ENCODE results near the gene CFAP70. TPM values are rescaled to one million over a fixed set of nuclear protein-coding genes. Genes with fewer than 3 reads are reported as not detected.

The CFAP70 gene
- total and polyA plus RNA-seq, 7 donors: 0.46 to 1.8 (median 0.88) TPM; not detected in 1

DNA sequence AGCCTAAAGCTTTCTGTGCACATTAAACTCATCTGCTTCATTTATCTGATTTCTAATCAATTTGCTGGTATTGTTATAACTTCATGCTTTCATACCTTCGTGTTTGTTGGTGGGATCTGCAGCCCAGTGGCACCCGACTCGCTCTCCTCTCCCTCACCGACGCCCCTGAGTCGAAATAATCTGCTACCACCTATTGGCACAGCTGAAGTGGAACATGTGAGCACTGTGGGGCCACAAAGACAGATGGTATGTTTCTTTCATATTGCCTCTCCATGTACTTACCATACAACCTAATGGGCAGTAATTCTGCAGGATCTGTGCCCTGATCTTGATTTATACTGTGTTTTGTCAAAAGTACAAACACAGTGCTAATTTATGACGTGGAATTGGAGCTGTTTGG, 124.0 kb downstream of the CFAP70 start:
- TF ChIP-seq POLR2A (IDR thresholded peaks at IDR 0.05) (no peak), POLR2AphosphoS5 (IDR thresholded peaks at IDR 0.05) (no peak), EP300 (IDR thresholded peaks at IDR 0.05) (no peak)
- TF ChIP-seq, protein P1, sequence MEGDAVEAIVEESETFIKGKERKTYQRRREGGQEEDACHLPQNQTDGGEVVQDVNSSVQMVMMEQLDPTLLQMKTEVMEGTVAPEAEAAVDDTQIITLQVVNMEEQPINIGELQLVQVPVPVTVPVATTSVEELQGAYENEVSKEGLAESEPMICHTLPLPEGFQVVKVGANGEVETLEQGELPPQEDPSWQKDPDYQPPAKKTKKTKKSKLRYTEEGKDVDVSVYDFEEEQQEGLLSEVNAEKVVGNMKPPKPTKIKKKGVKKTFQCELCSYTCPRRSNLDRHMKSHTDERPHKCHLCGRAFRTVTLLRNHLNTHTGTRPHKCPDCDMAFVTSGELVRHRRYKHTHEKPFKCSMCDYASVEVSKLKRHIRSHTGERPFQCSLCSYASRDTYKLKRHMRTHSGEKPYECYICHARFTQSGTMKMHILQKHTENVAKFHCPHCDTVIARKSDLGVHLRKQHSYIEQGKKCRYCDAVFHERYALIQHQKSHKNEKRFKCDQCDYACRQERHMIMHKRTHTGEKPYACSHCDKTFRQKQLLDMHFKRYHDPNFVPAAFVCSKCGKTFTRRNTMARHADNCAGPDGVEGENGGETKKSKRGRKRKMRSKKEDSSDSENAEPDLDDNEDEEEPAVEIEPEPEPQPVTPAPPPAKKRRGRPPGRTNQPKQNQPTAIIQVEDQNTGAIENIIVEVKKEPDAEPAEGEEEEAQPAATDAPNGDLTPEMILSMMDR (IDR thresholded peaks at IDR 0.05): no peak
- no peak overlapping the region for H3K27ac ChIP-seq
- no peaks in the 10 kb centered on the region for H3K4me1 ChIP-seq
- no peak for DNase-seq
- no peaks in the 10 kb centered on the region for H3K9me3 ChIP-seq
- 88% methylated on average over 7 of the region's 7 CpGs for WGBS, 2 donors
- no peak overlapping the region for H3K4me3 ChIP-seq
- no peaks in the 10 kb centered on the region for H3K27me3 ChIP-seq
- intact Hi-C loops (cut with DNase I): no loop called here
- peaks cover 5 to 64% (median 6%) of the 10 kb centered on the region in 4 donors for H3K36me3 ChIP-seq

DNA sequence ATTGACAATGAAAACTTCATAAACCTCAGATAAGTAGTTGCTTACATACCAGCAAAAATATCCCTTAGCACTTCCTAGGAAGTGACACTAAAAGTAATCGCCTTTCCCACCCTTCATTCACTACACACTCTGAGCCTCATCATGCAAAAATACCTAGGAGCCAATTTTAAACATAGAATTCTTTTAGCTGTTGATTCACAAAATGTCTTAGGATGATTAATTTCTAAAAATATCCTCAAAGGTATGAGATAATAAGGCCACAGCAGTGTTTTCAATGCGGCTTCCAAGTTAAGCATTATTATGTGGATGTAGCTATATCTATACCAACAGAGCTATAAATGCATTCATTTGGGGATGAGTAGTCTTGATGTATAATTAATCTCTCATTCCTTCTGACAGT, 124.8 kb downstream of the CFAP70 start:
- peaks cover 0 to 56% (median 5%) of the 10 kb centered on the region in 4 donors for H3K36me3 ChIP-seq
- H3K4me3 ChIP-seq: no peak overlapping the region
- no peak for TF ChIP-seq EP300 (IDR thresholded peaks at IDR 0.05)
- TF ChIP-seq POLR2AphosphoS5 (IDR thresholded peaks at IDR 0.05): no peak
- TF ChIP-seq, protein P1 (IDR thresholded peaks at IDR 0.05): no peak
- TF ChIP-seq POLR2A (IDR thresholded peaks at IDR 0.05): no peak
- no peak overlapping the region for H3K27ac ChIP-seq
- no peaks in the 10 kb centered on the region for H3K4me1 ChIP-seq
- WGBS, 2 donors: 92 to 95% methylated on average over 2 of the region's 2 CpGs
- DNase-seq: no peak
- H3K27me3 ChIP-seq: no peaks in the 10 kb centered on the region
- intact Hi-C loops (cut with DNase I): no loop called here
- H3K9me3 ChIP-seq: no peaks in the 10 kb centered on the region

DNA sequence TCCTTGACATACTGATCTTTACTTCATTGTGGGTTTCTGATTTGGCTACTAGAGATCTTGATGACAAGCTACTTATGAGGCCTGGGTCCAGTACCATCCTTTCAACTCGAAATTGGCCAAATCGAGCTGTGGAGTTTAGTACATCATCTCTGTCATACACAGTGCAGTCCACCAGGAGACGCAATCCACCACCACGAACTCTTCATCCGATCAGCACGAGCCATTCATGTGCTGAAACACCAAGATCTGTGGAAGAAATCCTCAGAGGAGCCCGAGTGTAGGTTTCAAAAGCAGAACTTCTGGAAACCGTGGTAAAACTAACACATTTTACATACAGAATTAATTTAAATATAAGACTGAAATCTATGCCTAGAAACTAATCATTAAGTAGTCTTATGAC, 125.8 kb downstream of the CFAP70 start:
- no peaks in the 10 kb centered on the region for H3K9me3 ChIP-seq
- peaks cover 0 to 51% (median 4%) of the 10 kb centered on the region in 4 donors for H3K36me3 ChIP-seq
- TF ChIP-seq POLR2A (IDR thresholded peaks at IDR 0.05): no peak
- TF ChIP-seq, protein P1 (IDR thresholded peaks at IDR 0.05): no peak
- TF ChIP-seq EP300 (IDR thresholded peaks at IDR 0.05): no peak
- TF ChIP-seq POLR2AphosphoS5 (IDR thresholded peaks at IDR 0.05): no peak
- 91 to 92% methylated on average over 8 of the region's 8 CpGs for WGBS, 2 donors
- no peaks in the 10 kb centered on the region for H3K4me1 ChIP-seq
- DNase-seq: no peak
- no peak overlapping the region for H3K27ac ChIP-seq
- no peaks in the 10 kb centered on the region for H3K27me3 ChIP-seq
- no peak overlapping the region for H3K4me3 ChIP-seq
- intact Hi-C loops (cut with DNase I): no loop called here

DNA sequence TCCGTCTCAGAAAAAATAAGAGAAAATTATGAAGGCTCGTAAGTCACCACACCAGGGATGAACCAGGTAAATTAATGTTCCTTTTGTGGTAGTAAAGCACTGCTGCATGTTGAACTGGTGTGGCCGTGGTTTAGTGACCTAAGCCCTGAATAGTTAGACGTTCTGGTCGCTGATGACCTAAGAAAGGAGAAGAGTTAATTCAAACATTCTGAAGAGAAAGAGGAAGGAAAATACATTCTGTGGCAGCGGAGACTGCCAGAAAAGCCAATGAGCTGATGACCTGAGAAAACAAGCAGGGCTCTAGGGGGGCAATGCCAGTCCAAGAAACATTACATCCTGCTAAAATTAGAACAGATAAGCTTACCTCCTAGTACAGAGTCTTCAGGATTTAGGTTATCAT, 129.1 kb downstream of the CFAP70 start:
- no peak overlapping the region for H3K27ac ChIP-seq
- no peaks in the 10 kb centered on the region for H3K4me1 ChIP-seq
- TF ChIP-seq EP300 (IDR thresholded peaks at IDR 0.05) (no peak), POLR2A (IDR thresholded peaks at IDR 0.05) (no peak), POLR2AphosphoS5 (IDR thresholded peaks at IDR 0.05) (no peak)
- TF ChIP-seq, protein P1 (IDR thresholded peaks at IDR 0.05): no peak
- H3K9me3 ChIP-seq: no peaks in the 10 kb centered on the region
- H3K36me3 ChIP-seq: peaks cover 0 to 31% (median 2%) of the 10 kb centered on the region in 4 donors
- DNase-seq: no peak
- H3K4me3 ChIP-seq: no peak overlapping the region
- intact Hi-C loops (cut with DNase I): no loop called here
- 69 to 82% methylated on average over 6 of the region's 6 CpGs for WGBS, 2 donors
- no peaks in the 10 kb centered on the region for H3K27me3 ChIP-seq

DNA sequence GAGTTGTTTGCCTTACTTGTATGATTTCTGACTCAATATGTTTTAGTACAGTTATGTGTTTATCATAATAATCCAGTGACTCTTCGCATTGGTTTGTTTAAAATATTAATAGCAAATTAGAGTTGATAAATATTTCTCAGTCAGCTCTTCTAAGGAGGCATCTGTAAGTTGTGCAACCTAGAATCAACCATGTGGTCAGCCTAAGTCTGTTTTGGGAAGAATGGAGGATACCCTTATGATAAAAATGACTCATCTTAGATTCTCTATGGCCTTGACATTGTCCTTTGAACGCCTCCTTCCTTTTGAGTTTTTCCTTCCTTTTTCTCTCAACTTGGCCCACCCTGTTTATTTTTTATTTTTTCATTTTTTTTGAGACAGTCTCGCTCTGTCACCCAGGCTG, 130.4 kb downstream of the CFAP70 start:
- no peak for DNase-seq
- Histone ChIP-seq H3K4me1 (no peaks in the 10 kb centered on the region), H3K27me3 (no peaks in the 10 kb centered on the region), H3K36me3 (peaks cover 0 to 19% (median 2%) of the 10 kb centered on the region in 4 donors), H3K9me3 (no peaks in the 10 kb centered on the region), H3K27ac (no peak overlapping the region), H3K4me3 (no peak overlapping the region)
- TF ChIP-seq POLR2AphosphoS5 (IDR thresholded peaks at IDR 0.05): no peak
- TF ChIP-seq POLR2A (IDR thresholded peaks at IDR 0.05): no peak
- TF ChIP-seq, protein P1 (IDR thresholded peaks at IDR 0.05): no peak
- TF ChIP-seq EP300 (IDR thresholded peaks at IDR 0.05): no peak
- 87 to 88% methylated on average over 3 of the region's 3 CpGs for WGBS, 2 donors
- intact Hi-C loops (cut with DNase I): no loop called here
